Epithelial cell of proximal tubule (primary cell): Measurements from ENCODE around the gene SIM2. TPM values are rescaled to one million over a fixed set of nuclear protein-coding genes. Genes with fewer than 3 reads are reported as not detected.

Experiments used
- DNase-seq: peaks from one replicate; pipeline ENCODE4 v3.0.0-alpha.2; 2011; ENCODE audit warnings: low read depth
- H3K4me3 ChIP-seq: 2 replicates; pipeline ENCODE4 v1.5.1; 2011; ENCODE audit warnings: low read depth, mild to moderate bottlenecking, low read length
- total RNA-seq: library from RNA; depleted of rRNA; stranded (reverse); fragments of >200 nt; gene quantifications from 2 replicates; pipeline ENCODE4 v1.2.3, GENCODE V29; 2015
- TF ChIP-seq, protein P1 (sequence below): conservative IDR thresholded peaks from 2 replicates; pipeline ENCODE4 v1.5.1; 2012; ENCODE audit warnings: low read depth, mild to moderate bottlenecking, low read length

Gene SIM2
- total RNA-seq, 1 donor from 2014 or later = 22.3 TPM

DNA sequence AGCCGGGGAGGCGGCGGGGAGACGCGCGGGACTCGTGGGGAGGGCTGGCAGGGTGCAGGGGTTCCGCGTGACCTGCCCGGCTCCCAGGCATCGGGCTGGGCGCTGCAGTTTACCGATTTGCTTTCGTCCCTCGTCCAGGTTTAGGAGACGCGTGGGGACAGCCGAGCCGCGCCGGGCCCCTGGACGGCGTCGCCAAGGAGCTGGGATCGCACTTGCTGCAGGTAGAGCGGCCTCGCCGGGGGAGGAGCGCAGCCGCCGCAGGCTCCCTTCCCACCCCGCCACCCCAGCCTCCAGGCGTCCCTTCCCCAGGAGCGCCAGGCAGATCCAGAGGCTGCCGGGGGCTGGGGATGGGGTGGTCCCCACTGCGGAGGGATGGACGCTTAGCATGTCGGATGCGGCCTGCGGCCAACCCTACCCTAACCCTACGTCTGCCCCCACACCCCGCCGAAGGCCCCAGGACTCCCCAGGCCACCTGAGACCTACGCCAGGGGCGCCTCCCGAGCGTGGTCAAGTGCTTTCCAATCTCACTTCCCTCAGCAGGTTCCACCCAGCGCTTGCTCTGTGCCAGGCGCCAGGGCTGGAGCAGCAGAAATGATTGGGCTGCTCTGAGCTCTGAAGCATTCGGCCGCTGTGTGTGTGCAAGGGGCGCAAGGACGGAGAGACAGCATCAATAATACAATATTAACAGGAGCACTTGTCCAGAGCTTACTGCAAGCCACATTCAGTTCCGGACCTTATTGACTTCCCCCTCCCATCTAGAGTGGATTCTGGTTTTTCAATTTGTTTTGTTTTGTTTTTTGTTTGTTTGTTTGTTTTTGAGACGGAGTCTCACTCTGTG, 10.3 kb downstream of the SIM2 start:
- DNase-seq = no peak
- TF ChIP-seq, protein P1, sequence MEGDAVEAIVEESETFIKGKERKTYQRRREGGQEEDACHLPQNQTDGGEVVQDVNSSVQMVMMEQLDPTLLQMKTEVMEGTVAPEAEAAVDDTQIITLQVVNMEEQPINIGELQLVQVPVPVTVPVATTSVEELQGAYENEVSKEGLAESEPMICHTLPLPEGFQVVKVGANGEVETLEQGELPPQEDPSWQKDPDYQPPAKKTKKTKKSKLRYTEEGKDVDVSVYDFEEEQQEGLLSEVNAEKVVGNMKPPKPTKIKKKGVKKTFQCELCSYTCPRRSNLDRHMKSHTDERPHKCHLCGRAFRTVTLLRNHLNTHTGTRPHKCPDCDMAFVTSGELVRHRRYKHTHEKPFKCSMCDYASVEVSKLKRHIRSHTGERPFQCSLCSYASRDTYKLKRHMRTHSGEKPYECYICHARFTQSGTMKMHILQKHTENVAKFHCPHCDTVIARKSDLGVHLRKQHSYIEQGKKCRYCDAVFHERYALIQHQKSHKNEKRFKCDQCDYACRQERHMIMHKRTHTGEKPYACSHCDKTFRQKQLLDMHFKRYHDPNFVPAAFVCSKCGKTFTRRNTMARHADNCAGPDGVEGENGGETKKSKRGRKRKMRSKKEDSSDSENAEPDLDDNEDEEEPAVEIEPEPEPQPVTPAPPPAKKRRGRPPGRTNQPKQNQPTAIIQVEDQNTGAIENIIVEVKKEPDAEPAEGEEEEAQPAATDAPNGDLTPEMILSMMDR = no peak
- H3K4me3 ChIP-seq = peak overlapping the region; percentile 55

DNA sequence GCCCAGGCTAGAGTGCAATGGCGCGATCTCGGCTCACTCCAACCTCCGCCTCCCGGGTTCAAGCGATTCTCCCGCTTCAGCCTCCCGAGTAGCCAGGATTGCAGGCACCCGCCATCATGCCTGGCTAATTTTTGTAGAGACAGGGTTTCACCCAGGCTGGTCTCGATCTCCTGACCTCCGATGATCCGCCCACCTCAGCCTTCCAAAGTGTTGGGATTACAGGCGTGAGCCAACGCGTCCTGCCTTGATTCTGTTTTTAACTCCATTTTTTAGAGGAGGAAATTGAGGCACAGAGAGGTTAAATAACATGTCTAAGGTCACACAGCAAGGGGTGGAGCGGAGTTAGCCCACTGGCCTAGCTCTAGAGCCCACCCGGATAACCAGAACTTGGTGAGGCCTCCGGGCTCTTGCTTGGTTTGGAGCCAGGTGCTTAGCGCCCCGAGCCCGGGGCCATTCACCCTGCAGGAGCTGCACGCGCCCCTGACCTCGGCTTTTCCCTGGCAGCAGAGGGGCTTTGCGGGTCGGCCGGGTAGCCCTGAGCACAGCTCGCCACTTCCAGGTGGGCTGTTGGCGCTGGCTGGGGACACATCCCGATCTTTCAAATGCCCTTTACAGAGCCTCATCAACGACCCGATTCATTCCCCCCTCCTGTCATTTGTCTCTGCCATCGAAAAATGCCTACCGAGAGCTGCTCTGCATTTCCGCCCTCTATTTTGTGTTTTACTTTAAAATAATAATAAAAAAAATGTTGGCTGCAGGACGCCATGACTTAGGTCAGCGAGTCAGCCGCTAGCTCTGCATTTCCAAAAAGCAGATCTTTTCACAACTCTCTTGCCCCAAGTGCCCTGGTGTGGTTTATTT, 11.2 kb downstream of the SIM2 start:
- TF ChIP-seq, protein P1 = no peak
- peak overlapping the region; percentile 55 for H3K4me3 ChIP-seq
- DNase-seq = no peak

DNA sequence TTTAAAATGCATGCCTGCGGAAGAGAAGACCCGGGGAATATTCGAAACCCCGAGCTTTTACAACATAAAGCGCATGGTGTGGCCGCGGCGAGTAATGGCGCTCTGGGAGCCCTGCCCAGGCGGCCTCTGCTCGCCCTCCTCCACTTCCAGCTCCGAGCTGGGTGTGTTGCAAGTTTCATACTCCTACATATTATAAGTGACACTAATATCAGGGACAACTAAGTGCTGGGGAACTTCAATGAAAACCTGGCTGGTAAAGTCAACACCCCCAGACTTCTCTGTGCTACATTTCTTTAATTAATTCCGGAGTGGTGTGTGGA, 11.8 kb downstream of the SIM2 start:
- TF ChIP-seq, protein P1 = no peak
- H3K4me3 ChIP-seq = peak overlapping the region; percentile 55
- DNase-seq = no peak

DNA sequence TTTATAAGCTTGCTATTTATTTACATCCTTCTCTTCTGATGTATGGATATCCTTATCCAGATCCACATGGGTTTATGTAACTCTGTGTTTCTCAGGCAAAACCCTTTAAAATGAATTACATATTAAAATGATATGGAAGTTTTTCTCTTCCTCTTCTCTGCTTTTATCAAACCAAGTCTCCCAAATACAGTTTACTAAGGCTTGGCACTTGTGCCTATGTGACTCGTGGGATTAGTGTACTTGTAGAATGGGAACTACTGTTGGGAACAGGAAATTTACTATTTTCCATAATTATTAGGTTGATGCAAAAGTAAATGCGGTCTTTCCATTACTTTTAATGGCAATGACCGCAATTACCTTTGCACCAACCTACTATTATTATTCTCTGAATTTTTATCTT, 14.8 kb downstream of the SIM2 start:
- TF ChIP-seq, protein P1 = no peak
- H3K4me3 ChIP-seq = no peak overlapping the region
- DNase-seq = no peak

DNA sequence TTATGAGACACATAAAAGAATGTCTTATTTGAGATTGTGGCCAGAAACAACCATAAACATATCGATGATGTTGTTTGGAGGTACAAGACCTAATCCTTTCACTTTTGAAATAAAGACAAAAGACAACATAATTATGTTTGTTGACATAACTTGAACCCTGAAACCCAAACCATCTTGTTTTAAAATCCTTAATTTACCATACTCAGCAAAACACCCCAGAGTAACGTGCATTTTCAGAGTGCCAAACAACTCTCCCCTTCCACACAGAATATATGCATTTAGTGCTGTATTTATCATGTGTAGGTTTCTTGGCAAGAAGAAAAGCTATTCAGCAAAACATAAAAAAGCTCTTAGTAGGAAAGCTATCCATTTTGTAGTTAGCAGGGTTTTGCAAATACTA, 17.5 kb downstream of the SIM2 start:
- no peak overlapping the region for H3K4me3 ChIP-seq
- TF ChIP-seq, protein P1 = no peak
- DNase-seq = no peak

DNA sequence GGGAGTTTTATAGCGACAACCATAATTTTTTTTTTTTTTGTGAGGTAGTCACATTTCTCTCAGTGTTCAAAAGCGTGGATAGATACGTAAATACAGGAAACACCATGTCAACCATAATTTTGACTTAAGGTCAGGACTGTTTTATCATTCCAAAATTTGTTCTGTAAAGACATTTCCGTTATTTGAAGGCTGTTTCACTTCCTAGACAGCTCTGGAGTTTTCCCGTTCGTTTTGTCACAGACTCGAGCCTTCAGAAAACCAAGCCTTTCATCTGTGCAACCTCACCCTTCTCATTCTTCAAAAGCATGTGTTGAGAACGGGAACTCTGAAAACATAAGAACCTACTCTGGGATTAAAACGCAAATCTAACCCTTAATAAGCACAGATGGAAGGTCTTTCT, 17.9 kb downstream of the SIM2 start:
- H3K4me3 ChIP-seq = no peak overlapping the region
- TF ChIP-seq, protein P1 = no peak
- no peak for DNase-seq
